Spleen (tissue), 7 donors: ENCODE data around the gene NCAN.

ENCODE experiments used
- POLR2A ChIP-seq, 3 donors: fragments of 450-650 bp; IDR thresholded peaks; one replicate each; pipeline ENCODE4 v1.5.1; 2017; ENCODE audit warnings: antibody characterized with exemption in 3 of 3, mild to moderate bottlenecking in 1 of 3
- POLR2AphosphoS5 ChIP-seq, 3 donors: sonication (generic); formaldehyde crosslinking; IDR thresholded peaks; one replicate each; pipeline ENCODE4 v1.5.1; 2017; ENCODE audit warnings: antibody characterized with exemption in 3 of 3
- TF ChIP-seq, protein P1 (sequence below), 11 experiments: fragments of 200-600 bp in 7 of 11; fragments of 450-650 bp in 4 of 11; sonication (generic) in 4 of 11; IDR thresholded peaks in 8 of 11; conservative IDR thresholded peaks in 3 of 11; 1 replicate in 7 of 11; 2 replicates in 4 of 11; pipeline versions ENCODE4 v1.4.0 to v1.8.0; 2016 to 2021; ENCODE audit warnings: antibody characterized with exemption in 11 of 11, inconsistent platforms in 4 of 11, mild to moderate bottlenecking in 1 of 11
- donor health status: DM: no; HTN: no; CAD: no; lungs with moderate emphysema.
- donor health status: DM: no; HTN: no; CAD: no.
- donor health status: DM: no; HTN: no; CAD: no.

GRCh38 chr19:19279853-19280252, 68.1 kb downstream of the NCAN start:
- TF ChIP-seq, protein P1, sequence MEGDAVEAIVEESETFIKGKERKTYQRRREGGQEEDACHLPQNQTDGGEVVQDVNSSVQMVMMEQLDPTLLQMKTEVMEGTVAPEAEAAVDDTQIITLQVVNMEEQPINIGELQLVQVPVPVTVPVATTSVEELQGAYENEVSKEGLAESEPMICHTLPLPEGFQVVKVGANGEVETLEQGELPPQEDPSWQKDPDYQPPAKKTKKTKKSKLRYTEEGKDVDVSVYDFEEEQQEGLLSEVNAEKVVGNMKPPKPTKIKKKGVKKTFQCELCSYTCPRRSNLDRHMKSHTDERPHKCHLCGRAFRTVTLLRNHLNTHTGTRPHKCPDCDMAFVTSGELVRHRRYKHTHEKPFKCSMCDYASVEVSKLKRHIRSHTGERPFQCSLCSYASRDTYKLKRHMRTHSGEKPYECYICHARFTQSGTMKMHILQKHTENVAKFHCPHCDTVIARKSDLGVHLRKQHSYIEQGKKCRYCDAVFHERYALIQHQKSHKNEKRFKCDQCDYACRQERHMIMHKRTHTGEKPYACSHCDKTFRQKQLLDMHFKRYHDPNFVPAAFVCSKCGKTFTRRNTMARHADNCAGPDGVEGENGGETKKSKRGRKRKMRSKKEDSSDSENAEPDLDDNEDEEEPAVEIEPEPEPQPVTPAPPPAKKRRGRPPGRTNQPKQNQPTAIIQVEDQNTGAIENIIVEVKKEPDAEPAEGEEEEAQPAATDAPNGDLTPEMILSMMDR (IDR thresholded peaks at IDR 0.05 in 8 of 11, conservative IDR thresholded peaks at IDR 0.05 in 3 of 11) = no peak
- TF ChIP-seq POLR2A (IDR thresholded peaks at IDR 0.05) (no peak), POLR2AphosphoS5 (IDR thresholded peaks at IDR 0.05) (peak in 1 of 3 donors; percentile 14)
